K562 (cell line): ENCODE results near the gene TPRG1L. TPM values are rescaled to one million over a fixed set of nuclear protein-coding genes. Genes with fewer than 3 reads are reported as not detected.

Experiments
- CTBP1 ChIP-seq: fragments of 450-650 bp; IDR thresholded peaks from 2 replicates; pipeline ENCODE4 v1.6.1; 2016; ENCODE audit warnings: borderline replicate concordance
- EGR1 ChIP-seq: fragments of 450-650 bp; conservative IDR thresholded peaks from 2 replicates; pipeline ENCODE4 v1.6.1; 2017; ENCODE audit warnings: mild to moderate bottlenecking
- KHSRP ChIP-seq: fragments of 450-650 bp; IDR thresholded peaks from 2 replicates; pipeline ENCODE4 v1.6.1; 2017
- LCOR ChIP-seq: sonication (generic); formaldehyde crosslinking; IDR thresholded peaks from 2 replicates; pipeline ENCODE4 v1.8.0; 2022; ENCODE audit warnings: mild to moderate bottlenecking, missing genetic modification reagents
- NEUROD1 ChIP-seq: fragments of 150-350 bp; IDR thresholded peaks from 2 replicates; pipeline ENCODE4 v1.6.1; 2014; ENCODE audit warnings: borderline replicate concordance, low read length, low read depth; ENCODE audit not compliant: partially characterized antibody
- RBM15 ChIP-seq: fragments of 200-400 bp; formaldehyde crosslinking; IDR thresholded peaks from 2 replicates; pipeline ENCODE4 v1.6.1; 2018; ENCODE audit warnings: mild to moderate bottlenecking, low read length, moderate library complexity; ENCODE audit not compliant: insufficient read depth
- SMAD2 ChIP-seq: fragments of 150-350 bp; IDR thresholded peaks from 2 replicates; pipeline ENCODE4 v1.6.1; 2014; ENCODE audit warnings: low read depth, mild to moderate bottlenecking, low read length
- XRCC3 ChIP-seq: fragments of 450-650 bp; IDR thresholded peaks from 2 replicates; pipeline ENCODE4 v1.6.1; 2017; ENCODE audit warnings: mild to moderate bottlenecking, moderate library complexity
- ZC3H4 ChIP-seq: sonication (generic); formaldehyde crosslinking; IDR thresholded peaks from 2 replicates; pipeline ENCODE4 v1.9.0; 2021; ENCODE audit warnings: missing genetic modification reagents, borderline replicate concordance
- polyA plus RNA-seq, 8 experiments: library from polyadenylated mRNA; depleted of rRNA in 4 of 8; stranded (reverse) in 5 of 8; unstranded in 3 of 8; fragments of >200 nt; fragmentation: Nextera tagmentation in 2 of 8; fragmentation: Illumina TruSeq in 1 of 8; extraction: Ambion mirVana in 2 of 8; extraction: Trizol in 1 of 8; gene quantifications; 2 replicates each; pipeline versions ENCODE4 v1.2.1 to v1.2.3, GENCODE V29; 2011 to 2014; ENCODE audit warnings: inconsistent platforms in 1 of 8, missing spikeins in 1 of 8
- total RNA-seq, 7 experiments: library from RNA; depleted of rRNA in 6 of 7; stranded (reverse); fragments of >200 nt in 6 of 7; fragmentation: Illumina TruSeq in 2 of 7; extraction: Trizol in 2 of 7; gene quantifications; 2 replicates each; pipeline versions ENCODE4 v1.2.1 to v1.2.3, GENCODE V29; 2011 to 2021; ENCODE audit warnings: low replicate concordance in 1 of 7
- TF ChIP-seq, protein P1 (sequence below), 2 experiments: fragments of 450-650 bp in 1 of 2; IDR thresholded peaks; 2 replicates each; pipeline ENCODE4 v1.6.1; 2011 to 2017; ENCODE audit warnings: low read depth in 2 of 2, antibody characterized with exemption in 1 of 2, borderline replicate concordance in 1 of 2, low read length in 1 of 2, mild to moderate bottlenecking in 1 of 2, mixed read lengths in 1 of 2; ENCODE audit not compliant: control insufficient read depth in 1 of 2
- TF ChIP-seq, protein P2 (sequence below): fragments of 250-450 bp; sonication (Bioruptor Pico); IDR thresholded peaks from 2 replicates; pipeline ENCODE4 v1.4.0; 2020; ENCODE audit warnings: borderline replicate concordance
- TF ChIP-seq, protein P3 (sequence below): fragments of 450-650 bp; IDR thresholded peaks from one replicate; pipeline ENCODE4 v1.6.1; 2018; ENCODE audit warnings: mild to moderate bottlenecking, moderate library complexity; ENCODE audit not compliant: partially characterized antibody
- TF ChIP-seq, protein P4 (sequence below): fragments of 250-450 bp; sonication (Bioruptor Pico); IDR thresholded peaks from 2 replicates; pipeline ENCODE4 v1.5.0; 2020; ENCODE audit warnings: mild to moderate bottlenecking, borderline replicate concordance
- TF ChIP-seq, protein P5 (sequence below): fragments of 250-450 bp; sonication (Bioruptor Pico); IDR thresholded peaks from 2 replicates; pipeline ENCODE4 v1.6.1; 2021; ENCODE audit warnings: mild to moderate bottlenecking
- TF ChIP-seq, protein P6 (sequence below): fragments of 250-450 bp; sonication (Bioruptor Pico); IDR thresholded peaks from 2 replicates; pipeline ENCODE4 v1.4.0; 2020; ENCODE audit warnings: mild to moderate bottlenecking, moderate library complexity

Gene TPRG1L
- total and polyA plus RNA-seq, 9 of the 15 experiments (the other 6 are each of a cell fraction or from before 2014, with no cell fraction given), result 1.6 to 11.0 (median 6.2) TPM

DNA sequence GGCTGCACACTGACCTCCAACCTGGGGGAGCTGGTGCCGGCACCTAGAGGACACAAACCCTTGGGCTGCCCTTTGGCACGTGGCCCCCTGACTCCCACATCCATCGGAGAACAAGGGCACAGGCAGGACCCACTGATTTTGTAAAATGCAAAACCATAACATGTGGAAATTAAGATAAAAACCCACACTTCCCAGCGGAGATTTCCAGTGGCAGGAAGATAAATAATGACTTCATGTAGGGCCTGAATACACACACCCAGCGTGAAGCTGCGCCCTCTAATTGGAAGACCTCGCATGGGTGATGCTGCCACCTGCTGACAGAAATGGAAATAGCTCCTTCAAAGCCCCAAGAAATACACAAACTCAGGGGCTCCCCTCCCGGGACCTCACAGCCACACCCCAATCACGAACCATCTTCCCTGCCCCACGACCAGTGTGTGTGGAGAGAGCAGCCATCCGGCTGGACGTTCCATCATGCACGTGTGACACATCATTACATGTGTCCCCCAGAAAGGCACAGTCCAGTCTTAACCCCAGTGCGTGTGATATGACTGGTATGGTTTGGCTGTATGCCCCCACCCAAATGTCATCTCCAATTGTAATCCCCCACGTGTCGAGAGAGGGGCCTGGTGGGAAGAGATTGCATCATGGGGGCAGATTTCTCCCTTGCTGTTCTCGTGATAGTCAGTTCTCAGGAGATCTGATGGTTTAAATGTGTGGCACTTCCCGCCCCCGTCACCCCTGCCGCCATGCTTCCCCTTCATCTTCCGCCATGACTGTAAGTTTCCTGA is 5.7 kb upstream of the TPRG1L start (continued):
- TF ChIP-seq, protein P1, sequence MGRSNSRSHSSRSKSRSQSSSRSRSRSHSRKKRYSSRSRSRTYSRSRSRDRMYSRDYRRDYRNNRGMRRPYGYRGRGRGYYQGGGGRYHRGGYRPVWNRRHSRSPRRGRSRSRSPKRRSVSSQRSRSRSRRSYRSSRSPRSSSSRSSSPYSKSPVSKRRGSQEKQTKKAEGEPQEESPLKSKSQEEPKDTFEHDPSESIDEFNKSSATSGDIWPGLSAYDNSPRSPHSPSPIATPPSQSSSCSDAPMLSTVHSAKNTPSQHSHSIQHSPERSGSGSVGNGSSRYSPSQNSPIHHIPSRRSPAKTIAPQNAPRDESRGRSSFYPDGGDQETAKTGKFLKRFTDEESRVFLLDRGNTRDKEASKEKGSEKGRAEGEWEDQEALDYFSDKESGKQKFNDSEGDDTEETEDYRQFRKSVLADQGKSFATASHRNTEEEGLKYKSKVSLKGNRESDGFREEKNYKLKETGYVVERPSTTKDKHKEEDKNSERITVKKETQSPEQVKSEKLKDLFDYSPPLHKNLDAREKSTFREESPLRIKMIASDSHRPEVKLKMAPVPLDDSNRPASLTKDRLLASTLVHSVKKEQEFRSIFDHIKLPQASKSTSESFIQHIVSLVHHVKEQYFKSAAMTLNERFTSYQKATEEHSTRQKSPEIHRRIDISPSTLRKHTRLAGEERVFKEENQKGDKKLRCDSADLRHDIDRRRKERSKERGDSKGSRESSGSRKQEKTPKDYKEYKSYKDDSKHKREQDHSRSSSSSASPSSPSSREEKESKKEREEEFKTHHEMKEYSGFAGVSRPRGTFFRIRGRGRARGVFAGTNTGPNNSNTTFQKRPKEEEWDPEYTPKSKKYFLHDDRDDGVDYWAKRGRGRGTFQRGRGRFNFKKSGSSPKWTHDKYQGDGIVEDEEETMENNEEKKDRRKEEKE (IDR thresholded peaks at IDR 0.05; ENCODE audit: borderline replicate concordance in 1 of 2, control insufficient read depth in 1 of 2, low read depth in 2 of 2, low read length in 1 of 2), result no peak
- TF ChIP-seq, protein P2, sequence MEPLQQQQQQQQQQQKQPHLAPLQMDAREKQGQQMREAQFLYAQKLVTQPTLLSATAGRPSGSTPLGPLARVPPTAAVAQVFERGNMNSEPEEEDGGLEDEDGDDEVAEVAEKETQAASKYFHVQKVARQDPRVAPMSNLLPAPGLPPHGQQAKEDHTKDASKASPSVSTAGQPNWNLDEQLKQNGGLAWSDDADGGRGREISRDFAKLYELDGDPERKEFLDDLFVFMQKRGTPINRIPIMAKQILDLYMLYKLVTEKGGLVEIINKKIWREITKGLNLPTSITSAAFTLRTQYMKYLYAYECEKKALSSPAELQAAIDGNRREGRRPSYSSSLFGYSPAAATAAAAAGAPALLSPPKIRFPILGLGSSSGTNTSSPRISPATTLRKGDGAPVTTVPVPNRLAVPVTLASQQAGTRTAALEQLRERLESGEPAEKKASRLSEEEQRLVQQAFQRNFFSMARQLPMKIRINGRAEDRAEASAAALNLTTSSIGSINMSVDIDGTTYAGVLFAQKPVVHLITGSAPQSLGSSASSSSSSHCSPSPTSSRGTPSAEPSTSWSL (CRISPR knock-in tag), result no peak
- TF ChIP-seq ZC3H4 (no peak), EGR1 (no peak), RBM15 (no peak), CTBP1 (no peak; the same call in 1 of the 2 replicates), NEUROD1 (no peak), SMAD2 (no peak), XRCC3 (no peak), LCOR (CRISPR knock-in tag) (no peak), KHSRP (no peak)
- TF ChIP-seq, protein P3, sequence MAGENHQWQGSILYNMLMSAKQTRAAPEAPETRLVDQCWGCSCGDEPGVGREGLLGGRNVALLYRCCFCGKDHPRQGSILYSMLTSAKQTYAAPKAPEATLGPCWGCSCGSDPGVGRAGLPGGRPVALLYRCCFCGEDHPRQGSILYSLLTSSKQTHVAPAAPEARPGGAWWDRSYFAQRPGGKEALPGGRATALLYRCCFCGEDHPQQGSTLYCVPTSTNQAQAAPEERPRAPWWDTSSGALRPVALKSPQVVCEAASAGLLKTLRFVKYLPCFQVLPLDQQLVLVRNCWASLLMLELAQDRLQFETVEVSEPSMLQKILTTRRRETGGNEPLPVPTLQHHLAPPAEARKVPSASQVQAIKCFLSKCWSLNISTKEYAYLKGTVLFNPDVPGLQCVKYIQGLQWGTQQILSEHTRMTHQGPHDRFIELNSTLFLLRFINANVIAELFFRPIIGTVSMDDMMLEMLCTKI, result no peak
- TF ChIP-seq, protein P4, sequence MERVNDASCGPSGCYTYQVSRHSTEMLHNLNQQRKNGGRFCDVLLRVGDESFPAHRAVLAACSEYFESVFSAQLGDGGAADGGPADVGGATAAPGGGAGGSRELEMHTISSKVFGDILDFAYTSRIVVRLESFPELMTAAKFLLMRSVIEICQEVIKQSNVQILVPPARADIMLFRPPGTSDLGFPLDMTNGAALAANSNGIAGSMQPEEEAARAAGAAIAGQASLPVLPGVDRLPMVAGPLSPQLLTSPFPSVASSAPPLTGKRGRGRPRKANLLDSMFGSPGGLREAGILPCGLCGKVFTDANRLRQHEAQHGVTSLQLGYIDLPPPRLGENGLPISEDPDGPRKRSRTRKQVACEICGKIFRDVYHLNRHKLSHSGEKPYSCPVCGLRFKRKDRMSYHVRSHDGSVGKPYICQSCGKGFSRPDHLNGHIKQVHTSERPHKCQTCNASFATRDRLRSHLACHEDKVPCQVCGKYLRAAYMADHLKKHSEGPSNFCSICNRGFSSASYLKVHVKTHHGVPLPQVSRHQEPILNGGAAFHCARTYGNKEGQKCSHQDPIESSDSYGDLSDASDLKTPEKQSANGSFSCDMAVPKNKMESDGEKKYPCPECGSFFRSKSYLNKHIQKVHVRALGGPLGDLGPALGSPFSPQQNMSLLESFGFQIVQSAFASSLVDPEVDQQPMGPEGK, result no peak
- TF ChIP-seq, protein P5, sequence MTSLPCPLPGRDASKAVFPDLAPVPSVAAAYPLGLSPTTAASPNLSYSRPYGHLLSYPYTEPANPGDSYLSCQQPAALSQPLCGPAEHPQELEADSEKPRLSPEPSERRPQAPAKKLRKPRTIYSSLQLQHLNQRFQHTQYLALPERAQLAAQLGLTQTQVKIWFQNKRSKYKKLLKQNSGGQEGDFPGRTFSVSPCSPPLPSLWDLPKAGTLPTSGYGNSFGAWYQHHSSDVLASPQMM (CRISPR knock-in tag), result no peak
- TF ChIP-seq, protein P6, sequence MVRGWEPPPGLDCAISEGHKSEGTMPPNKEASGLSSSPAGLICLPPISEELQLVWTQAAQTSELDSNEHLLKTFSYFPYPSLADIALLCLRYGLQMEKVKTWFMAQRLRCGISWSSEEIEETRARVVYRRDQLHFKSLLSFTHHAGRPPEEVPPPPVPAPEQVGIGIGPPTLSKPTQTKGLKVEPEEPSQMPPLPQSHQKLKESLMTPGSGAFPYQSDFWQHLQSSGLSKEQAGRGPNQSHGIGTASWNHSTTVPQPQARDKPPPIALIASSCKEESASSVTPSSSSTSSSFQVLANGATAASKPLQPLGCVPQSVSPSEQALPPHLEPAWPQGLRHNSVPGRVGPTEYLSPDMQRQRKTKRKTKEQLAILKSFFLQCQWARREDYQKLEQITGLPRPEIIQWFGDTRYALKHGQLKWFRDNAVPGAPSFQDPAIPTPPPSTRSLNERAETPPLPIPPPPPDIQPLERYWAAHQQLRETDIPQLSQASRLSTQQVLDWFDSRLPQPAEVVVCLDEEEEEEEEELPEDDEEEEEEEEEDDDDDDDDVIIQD (CRISPR knock-in tag), result no peak
